ENCODE results near the gene HNRNPA1.

DNA sequence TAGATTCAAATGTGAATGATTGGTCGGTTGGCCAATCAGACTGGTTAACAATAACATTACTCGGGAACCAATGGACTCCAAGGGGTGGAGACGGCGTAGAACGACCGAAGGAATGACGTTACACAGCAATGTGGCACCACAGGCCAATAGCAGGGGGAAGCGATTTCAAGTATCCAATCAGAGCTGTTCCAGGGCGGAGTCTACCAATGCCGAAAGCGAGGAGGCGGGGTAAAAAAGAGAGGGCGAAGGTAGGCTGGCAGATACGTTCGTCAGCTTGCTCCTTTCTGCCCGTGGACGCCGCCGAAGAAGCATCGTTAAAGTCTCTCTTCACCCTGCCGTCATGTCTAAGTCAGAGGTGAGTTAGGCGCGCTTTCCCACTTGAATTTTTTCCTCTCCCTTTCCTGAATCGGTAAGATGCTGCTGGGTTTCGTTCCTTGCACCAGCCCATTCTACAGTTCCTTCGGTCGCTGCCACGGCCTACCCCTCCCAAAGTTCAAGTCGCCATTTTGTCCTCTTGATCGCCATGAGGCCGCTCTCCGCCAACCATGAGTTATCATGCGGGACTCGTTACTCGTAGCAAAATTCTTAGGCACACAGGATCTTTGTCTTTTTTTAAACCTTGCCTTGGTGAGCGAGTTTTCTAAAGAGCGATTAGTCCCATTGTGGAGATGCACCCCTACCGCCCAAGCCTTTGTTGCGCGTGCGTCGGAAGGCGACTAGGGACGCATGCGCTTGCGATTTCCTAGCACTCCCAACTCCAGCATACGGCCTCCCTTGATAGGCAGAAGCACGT lies at the start of gene HNRNPA1:
- no peak for TF ChIP-seq CTCF (IDR thresholded peaks at IDR 0.05)
- TF ChIP-seq ZNF396 (CRISPR knock-in tag; IDR thresholded peaks at IDR 0.05; ENCODE audit: borderline replicate concordance) = no peak

Data from WTC11 (cell line).